ENCODE results near the gene BRD4.

The BRD4 gene

GRCh38 chr19:15288146-15288963, 44.0 kb downstream of the BRD4 start:
- DNase-seq: peak; percentile 60

GRCh38 chr19:15287496-15287895, 44.8 kb downstream of the BRD4 start:
- DNase-seq: no peak

GRCh38 chr19:15286688-15287365, 45.5 kb downstream of the BRD4 start:
- no peak for DNase-seq

GRCh38 chr19:15285896-15286591, 46.3 kb downstream of the BRD4 start:
- DNase-seq: no peak

- DNase-seq: no peak
Measured at GRCh38 chr19:15284896-15285295, 47.4 kb downstream of the BRD4 start.

GRCh38 chr19:15284091-15284490, 48.2 kb downstream of the BRD4 start:
- no peak for DNase-seq

GRCh38 chr19:15283141-15283883, 49.0 kb downstream of the BRD4 start:
- DNase-seq: no peak

- no peak for DNase-seq
Measured at GRCh38 chr19:15282311-15282705, 50.0 kb downstream of the BRD4 start.

GRCh38 chr19:15280915-15281683, 51.2 kb downstream of the BRD4 start:
- peak; percentile 82 for DNase-seq

GRCh38 chr19:15280048-15280725, 52.2 kb downstream of the BRD4 start:
- no peak for DNase-seq

GRCh38 chr19:15279326-15279904, 52.9 kb downstream of the BRD4 start:
- no peak for DNase-seq

GRCh38 chr19:15276620-15277215, 55.6 kb downstream of the BRD4 start:
- DNase-seq: no peak

GRCh38 chr19:15274477-15274876, 57.9 kb downstream of the BRD4 start:
- no peak for DNase-seq

GRCh38 chr19:15269806-15270205, 62.5 kb downstream of the BRD4 start:
- no peak for DNase-seq

GRCh38 chr19:15268928-15269253, 63.4 kb downstream of the BRD4 start:
- DNase-seq: no peak

- DNase-seq: no peak
Measured at GRCh38 chr19:15268192-15268927, 64.0 kb downstream of the BRD4 start.

- no peak for DNase-seq
Measured at GRCh38 chr19:15266683-15267082, 65.7 kb downstream of the BRD4 start.

- peak; percentile 96 for DNase-seq
Measured at GRCh38 chr19:15265850-15266248, 66.5 kb downstream of the BRD4 start.

GRCh38 chr19:15265214-15265849, 67.0 kb downstream of the BRD4 start:
- no peak for DNase-seq

- no peak for DNase-seq
Measured at GRCh38 chr19:15264933-15265206, 67.5 kb downstream of the BRD4 start.
